Testis (tissue), 2 donors: ENCODE results near the gene MPPED1.

Experiments
- CTCF ChIP-seq, 3 experiments: fragments of 450-650 bp in 2 of 3; fragments of 200-600 bp in 1 of 3; sonication (generic) in 1 of 3; IDR thresholded peaks; one replicate each; pipeline ENCODE4 v1.5.1; 2016 to 2019; ENCODE audit warnings: antibody characterized with exemption in 3 of 3, mild to moderate bottlenecking in 2 of 3, moderate library complexity in 1 of 3
- POLR2A ChIP-seq: fragments of 450-650 bp; IDR thresholded peaks from one replicate; pipeline ENCODE4 v1.6.1; 2017; ENCODE audit warnings: antibody characterized with exemption, mild to moderate bottlenecking, moderate library complexity

- no peak for TF ChIP-seq CTCF (IDR thresholded peaks at IDR 0.05)
- TF ChIP-seq POLR2A: no peak
These were observed 104.6 kb downstream of the MPPED1 start for GRCh38 chr22:43516386-43516785.
